ENCODE data around the gene AUTS2.

The AUTS2 gene

DNA sequence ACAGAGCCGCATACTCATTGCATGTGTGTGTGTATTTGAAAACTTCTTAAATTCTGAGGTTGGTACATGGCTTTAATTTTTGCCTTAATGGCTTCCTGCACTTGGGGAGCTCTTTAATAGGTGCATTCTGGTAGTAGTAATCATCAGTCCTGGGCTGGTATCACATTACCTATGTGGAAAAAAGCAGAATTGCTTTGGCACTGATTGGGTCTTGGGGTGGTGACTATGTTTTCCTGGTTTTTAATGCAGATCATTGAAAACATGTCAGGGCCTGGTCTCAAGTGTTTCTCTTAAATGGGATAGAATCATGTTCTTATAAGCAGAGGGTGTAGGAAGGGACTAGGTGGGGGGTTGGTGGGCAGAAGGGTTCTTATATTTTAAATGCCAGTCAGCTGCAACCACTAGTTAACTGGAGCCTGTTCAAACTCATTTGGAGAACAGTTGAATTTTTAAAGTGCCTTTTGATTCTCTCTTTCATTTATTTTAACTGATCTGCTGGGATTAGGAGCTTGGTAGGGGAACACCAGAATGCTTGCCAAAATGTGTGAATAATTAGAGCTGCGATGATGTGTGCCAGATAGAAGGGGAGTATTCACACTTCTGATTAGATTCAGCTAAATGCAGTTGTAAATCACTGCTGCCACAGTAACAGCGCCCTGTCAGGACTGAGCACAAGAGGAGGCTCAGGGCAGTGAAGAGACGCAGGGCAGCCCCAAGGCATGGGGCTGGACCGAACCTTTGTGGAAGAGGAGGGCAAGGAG is 900.1 kb downstream of the AUTS2 start:
- Mint-ChIP-seq H3K27me3 (no peaks in the 10 kb centered on the region), H3K4me1 (ENCODE audit: low read depth) (no peaks in the 10 kb centered on the region)

GRCh38 chr7:70500261-70500660 is 902.0 kb downstream of the AUTS2 start:
- H3K27ac Mint-ChIP-seq = no peak overlapping the region
- no peaks in the 10 kb centered on the region for H3K9me3 Mint-ChIP-seq (ENCODE audit: low read depth)
- H3K27me3 Mint-ChIP-seq = no peaks in the 10 kb centered on the region
- H3K4me1 Mint-ChIP-seq (ENCODE audit: low read depth) = no peaks in the 10 kb centered on the region
- H3K36me3 Mint-ChIP-seq = no peaks in the 10 kb centered on the region
- H3K4me3 Mint-ChIP-seq = no peak overlapping the region

More for the DNA sequence above, 900.1 kb downstream of the AUTS2 start:
- no peak overlapping the region for H3K4me3 Mint-ChIP-seq
- no peaks in the 10 kb centered on the region for H3K36me3 Mint-ChIP-seq
- no peaks in the 10 kb centered on the region for H3K9me3 Mint-ChIP-seq (ENCODE audit: low read depth)
- no peak overlapping the region for H3K27ac Mint-ChIP-seq

DNA sequence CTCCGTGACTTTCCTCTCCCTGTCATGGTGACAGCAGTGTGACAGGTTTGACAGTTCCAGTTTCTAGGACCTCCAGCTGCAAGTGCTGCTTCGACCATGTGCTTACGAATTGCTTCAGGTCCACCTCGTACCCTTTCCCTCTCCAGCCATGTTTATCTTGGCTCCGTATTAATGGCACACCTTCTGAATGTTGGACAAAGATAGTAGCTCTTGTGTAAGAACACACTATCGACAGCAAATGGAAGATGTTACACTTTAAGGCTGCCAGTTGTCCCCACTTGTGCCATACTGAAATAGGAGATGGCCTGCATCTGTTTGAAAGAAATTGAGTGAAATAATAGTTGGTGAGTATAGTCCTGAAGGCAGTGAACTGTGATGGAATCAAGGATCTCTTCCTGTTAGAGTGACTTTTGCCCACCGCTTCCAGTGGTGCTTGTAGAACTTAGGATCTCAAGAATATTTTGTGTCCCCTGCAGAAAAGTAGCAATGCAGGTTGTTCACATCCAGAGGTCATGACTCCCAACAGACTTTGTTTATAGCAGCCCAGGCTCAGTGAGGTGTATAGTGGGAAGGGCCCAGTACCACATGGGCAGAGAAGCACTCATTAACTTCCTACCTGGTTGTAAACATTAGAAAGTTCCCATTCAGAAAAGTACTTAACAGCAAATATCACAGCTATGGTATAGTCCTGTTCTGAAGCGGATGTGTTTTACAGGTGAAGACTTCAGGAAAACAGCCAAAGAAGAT is 904.0 kb downstream of the AUTS2 start:
- no peak overlapping the region for H3K27ac Mint-ChIP-seq
- no peak overlapping the region for H3K4me3 Mint-ChIP-seq
- no peaks in the 10 kb centered on the region for H3K27me3 Mint-ChIP-seq
- H3K9me3 Mint-ChIP-seq (ENCODE audit: low read depth) = no peaks in the 10 kb centered on the region
- H3K4me1 Mint-ChIP-seq (ENCODE audit: low read depth) = no peaks in the 10 kb centered on the region
- no peaks in the 10 kb centered on the region for H3K36me3 Mint-ChIP-seq

DNA sequence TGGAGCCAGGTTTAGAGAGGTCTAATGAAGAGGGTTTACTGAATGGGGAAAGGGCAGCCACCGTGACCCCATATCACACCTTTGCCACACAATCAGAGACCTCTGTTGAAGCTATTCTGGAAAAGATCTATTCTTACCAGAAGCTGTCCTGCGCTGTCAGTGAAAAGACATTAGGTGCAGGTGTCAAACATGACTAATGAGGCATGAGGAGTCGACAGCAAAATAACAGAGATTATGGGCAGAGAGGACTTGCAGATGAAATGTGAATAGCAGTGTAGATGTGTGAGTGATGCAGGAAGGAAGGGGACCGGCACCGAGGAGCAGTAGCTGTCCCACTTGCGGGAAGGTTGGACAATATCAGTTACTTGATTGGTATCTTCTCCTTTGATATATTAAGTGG is 906.0 kb downstream of the AUTS2 start:
- Mint-ChIP-seq H3K27ac (no peak overlapping the region), H3K27me3 (no peaks in the 10 kb centered on the region), H3K9me3 (ENCODE audit: low read depth) (no peaks in the 10 kb centered on the region)

GRCh38 chr7:70505468-70505867 is 907.2 kb downstream of the AUTS2 start:
- Mint-ChIP-seq H3K4me3 (no peak overlapping the region), H3K4me1 (ENCODE audit: low read depth) (no peaks in the 10 kb centered on the region), H3K27ac (no peak overlapping the region), H3K36me3 (no peaks in the 10 kb centered on the region), H3K27me3 (no peaks in the 10 kb centered on the region), H3K9me3 (ENCODE audit: low read depth) (no peaks in the 10 kb centered on the region)

More for the DNA sequence above, 906.0 kb downstream of the AUTS2 start:
- Mint-ChIP-seq H3K4me3 (no peak overlapping the region), H3K4me1 (ENCODE audit: low read depth) (no peaks in the 10 kb centered on the region), H3K36me3 (no peaks in the 10 kb centered on the region)

DNA sequence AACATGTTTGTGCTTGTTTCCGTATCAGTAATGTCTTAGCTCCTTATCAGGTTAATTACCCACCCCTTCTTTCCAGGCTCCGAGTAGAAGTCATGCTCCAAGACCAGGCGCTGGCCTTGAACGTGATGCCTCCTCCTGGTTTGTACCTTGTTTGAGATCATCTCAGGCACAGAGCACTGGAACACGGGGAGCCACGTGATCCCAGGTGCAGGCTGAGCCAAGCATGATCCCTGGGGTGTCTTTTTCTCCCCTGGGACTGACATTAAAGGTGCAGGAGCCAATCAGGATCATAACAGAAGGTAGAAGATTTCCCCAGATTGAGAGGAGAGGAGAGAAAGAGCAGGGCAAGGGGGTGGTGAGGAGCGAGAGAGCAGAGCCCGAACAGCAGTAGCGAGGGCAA is 907.6 kb downstream of the AUTS2 start:
- Mint-ChIP-seq H3K9me3 (ENCODE audit: low read depth) (no peaks in the 10 kb centered on the region), H3K27ac (no peak overlapping the region), H3K27me3 (no peaks in the 10 kb centered on the region), H3K4me3 (no peak overlapping the region), H3K4me1 (ENCODE audit: low read depth) (no peaks in the 10 kb centered on the region), H3K36me3 (no peaks in the 10 kb centered on the region)

DNA sequence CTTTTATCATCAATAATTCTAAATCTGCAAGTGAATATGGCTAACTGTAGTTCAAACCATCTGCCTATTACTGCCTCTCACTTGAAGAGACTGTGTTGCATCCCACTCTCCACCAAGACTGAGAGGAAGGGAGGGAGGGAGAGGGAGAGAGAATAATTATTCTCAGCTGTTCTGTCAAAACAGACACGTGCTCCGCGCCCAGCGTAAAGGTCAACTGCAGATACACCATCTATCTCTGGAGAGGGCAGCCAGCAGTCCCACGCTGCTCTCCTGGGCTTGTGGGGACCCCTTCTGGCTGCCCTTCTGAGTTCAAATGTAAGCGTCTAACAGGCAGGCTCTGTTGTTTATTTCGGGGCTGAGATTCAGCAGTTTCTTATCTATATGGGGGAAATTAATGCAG is 908.2 kb downstream of the AUTS2 start:
- H3K27me3 Mint-ChIP-seq = no peaks in the 10 kb centered on the region
- H3K36me3 Mint-ChIP-seq = no peaks in the 10 kb centered on the region
- H3K4me3 Mint-ChIP-seq = no peak overlapping the region
- H3K9me3 Mint-ChIP-seq (ENCODE audit: low read depth) = no peaks in the 10 kb centered on the region
- H3K27ac Mint-ChIP-seq = no peak overlapping the region
- H3K4me1 Mint-ChIP-seq (ENCODE audit: low read depth) = no peaks in the 10 kb centered on the region

GRCh38 chr7:70512144-70512543 is 913.9 kb downstream of the AUTS2 start:
- Mint-ChIP-seq H3K27ac (no peak overlapping the region), H3K36me3 (no peaks in the 10 kb centered on the region), H3K9me3 (ENCODE audit: low read depth) (no peaks in the 10 kb centered on the region), H3K27me3 (no peaks in the 10 kb centered on the region), H3K4me1 (ENCODE audit: low read depth) (no peaks in the 10 kb centered on the region), H3K4me3 (no peak overlapping the region)

DNA sequence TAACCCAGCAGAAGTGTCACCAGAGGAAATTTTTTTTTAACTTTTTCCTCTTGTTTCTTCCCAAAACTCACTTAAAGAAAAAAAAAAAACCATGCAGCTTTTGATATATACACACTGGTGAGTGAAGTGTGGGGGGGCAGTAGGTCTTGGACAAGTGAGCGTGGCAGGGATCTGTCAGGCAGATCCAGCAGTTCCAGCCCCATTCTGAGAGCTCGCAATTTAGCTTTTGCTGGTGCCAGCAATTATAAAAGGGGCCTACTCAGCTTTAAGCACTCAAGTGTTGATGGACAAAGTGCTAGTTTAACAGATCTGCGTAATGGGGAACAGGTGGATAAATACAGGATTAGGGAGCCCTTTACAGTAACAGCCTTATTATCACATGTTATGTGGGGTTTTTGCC is 914.5 kb downstream of the AUTS2 start:
- Mint-ChIP-seq H3K27me3 (no peaks in the 10 kb centered on the region), H3K27ac (no peak overlapping the region), H3K36me3 (no peaks in the 10 kb centered on the region), H3K4me1 (ENCODE audit: low read depth) (no peaks in the 10 kb centered on the region), H3K4me3 (no peak overlapping the region), H3K9me3 (ENCODE audit: low read depth) (no peaks in the 10 kb centered on the region)

GRCh38 chr7:70520611-70521010 is 922.3 kb downstream of the AUTS2 start:
- Mint-ChIP-seq H3K36me3 (peaks cover 2% of the 10 kb centered on the region), H3K27ac (no peak overlapping the region), H3K4me1 (ENCODE audit: low read depth) (no peaks in the 10 kb centered on the region), H3K27me3 (no peaks in the 10 kb centered on the region), H3K9me3 (ENCODE audit: low read depth) (no peaks in the 10 kb centered on the region), H3K4me3 (no peak overlapping the region)

DNA sequence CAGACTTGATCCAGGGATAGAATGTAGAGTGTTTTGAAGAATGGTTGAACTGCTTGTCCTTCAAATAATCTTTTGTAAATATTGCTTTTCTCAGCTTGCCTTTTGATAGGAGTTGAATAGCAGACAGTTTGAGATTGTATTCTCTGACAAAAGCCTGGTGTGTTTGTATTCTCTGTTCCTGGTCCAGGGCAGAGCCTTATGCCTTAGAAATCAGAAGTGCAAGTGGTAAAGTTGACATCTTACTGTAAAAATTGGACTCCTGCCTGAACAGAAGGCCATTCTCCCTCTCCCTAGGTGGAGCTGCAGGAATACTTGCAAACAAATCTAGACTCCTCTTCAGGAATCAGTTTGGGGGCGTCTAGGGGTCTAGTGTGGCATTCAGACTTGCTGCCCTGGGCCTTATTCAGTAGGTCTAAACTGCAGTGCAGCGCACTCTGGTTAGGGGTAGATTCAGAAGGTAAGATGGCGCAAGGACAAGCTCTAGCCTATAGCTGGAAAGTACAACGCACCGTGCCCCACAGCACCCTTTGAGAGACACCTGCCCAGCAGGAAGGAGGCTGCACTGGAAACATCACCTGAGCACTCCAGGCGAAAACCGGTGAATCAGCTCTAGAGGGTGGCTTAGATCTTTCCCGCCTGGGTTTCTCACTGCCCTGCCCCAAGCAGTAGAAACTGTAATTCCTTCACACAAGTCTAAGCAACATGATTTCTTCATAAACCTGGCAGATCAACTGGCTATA is 925.1 kb downstream of the AUTS2 start:
- Mint-ChIP-seq H3K9me3 (ENCODE audit: low read depth) (no peaks in the 10 kb centered on the region), H3K27me3 (no peaks in the 10 kb centered on the region), H3K4me1 (ENCODE audit: low read depth) (no peaks in the 10 kb centered on the region), H3K27ac (no peak overlapping the region), H3K4me3 (no peak overlapping the region), H3K36me3 (peaks cover 2% of the 10 kb centered on the region)

DNA sequence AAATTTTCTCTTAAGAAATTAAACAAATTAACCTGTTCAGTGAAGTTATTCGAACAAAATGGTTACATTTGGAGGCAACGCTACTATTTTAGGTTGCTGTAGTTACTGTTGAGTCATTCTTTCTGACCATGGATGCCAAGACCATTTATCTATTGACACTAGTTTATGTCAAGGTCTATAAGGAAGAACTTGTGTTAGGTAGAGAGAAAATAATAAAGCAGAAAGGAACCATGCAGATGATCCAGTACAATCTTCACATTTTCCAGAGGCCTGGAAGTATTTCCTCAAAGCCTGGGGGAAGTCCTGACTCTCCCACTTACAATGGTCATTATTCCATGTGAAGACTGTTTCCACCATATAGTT is 925.7 kb downstream of the AUTS2 start:
- H3K27ac Mint-ChIP-seq = no peak overlapping the region
- H3K4me1 Mint-ChIP-seq (ENCODE audit: low read depth) = no peaks in the 10 kb centered on the region
- no peaks in the 10 kb centered on the region for H3K9me3 Mint-ChIP-seq (ENCODE audit: low read depth)
- no peak overlapping the region for H3K4me3 Mint-ChIP-seq
- peaks cover 1% of the 10 kb centered on the region for H3K36me3 Mint-ChIP-seq
- no peaks in the 10 kb centered on the region for H3K27me3 Mint-ChIP-seq

DNA sequence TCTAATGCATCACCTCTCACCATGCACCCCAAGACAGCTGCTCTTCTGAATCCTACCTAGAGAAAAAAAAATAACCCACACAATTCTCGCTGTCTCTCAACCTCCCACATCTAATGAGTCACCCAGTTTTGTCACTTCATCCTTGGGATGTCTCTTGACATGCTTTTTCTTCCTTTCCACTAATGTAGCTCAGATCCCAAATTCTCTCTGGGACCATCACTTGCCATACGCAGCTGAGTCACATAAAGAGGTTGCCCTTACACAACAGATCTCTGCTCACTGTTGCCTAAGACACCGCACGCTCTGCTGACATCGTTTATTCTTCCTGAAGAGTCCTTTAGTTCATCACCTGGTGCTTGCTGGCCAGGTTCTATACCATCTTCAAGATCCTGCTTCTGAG is 927.7 kb downstream of the AUTS2 start:
- Mint-ChIP-seq H3K9me3 (ENCODE audit: low read depth) (no peaks in the 10 kb centered on the region), H3K4me1 (ENCODE audit: low read depth) (no peaks in the 10 kb centered on the region), H3K27ac (no peak overlapping the region), H3K36me3 (no peaks in the 10 kb centered on the region), H3K4me3 (no peak overlapping the region), H3K27me3 (no peaks in the 10 kb centered on the region)

DNA sequence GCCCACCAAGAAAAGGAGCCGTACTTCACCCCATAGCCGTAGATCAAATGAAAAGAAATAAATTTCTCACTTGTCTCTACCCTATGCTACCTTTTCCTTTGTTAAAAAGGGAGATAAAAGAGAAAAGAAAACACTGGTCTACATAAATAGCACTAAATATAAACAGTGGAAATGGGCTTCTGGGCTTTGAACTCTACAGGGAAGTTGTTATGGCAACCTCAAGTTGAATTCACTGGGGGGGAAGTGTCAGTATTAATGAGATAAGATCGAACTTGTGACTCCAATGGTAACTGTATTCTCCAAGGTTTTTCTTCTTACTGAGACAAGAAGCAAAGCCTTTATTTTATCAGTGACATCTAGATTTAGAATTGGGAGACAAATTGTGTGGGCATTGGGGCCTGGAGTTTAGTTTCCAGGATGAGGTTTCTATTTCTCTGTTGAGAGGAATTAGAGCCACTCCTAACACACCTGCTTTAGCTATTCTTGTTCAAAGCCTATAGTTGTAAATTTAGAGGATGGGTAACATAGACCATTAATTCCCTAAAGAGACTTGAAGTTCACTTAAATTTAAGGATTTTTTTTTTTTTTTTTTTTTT is 929.3 kb downstream of the AUTS2 start:
- Mint-ChIP-seq H3K27ac (no peak overlapping the region), H3K27me3 (no peaks in the 10 kb centered on the region), H3K4me1 (ENCODE audit: low read depth) (no peaks in the 10 kb centered on the region), H3K4me3 (no peak overlapping the region), H3K36me3 (no peaks in the 10 kb centered on the region), H3K9me3 (ENCODE audit: low read depth) (no peaks in the 10 kb centered on the region)

GRCh38 chr7:70529436-70529835 is 931.2 kb downstream of the AUTS2 start:
- Mint-ChIP-seq H3K4me1 (ENCODE audit: low read depth) (no peaks in the 10 kb centered on the region), H3K9me3 (ENCODE audit: low read depth) (no peaks in the 10 kb centered on the region), H3K27ac (no peak overlapping the region), H3K27me3 (no peaks in the 10 kb centered on the region), H3K4me3 (no peak overlapping the region), H3K36me3 (no peaks in the 10 kb centered on the region)
